HepG2 (cell line): Measurements from ENCODE around the gene TYR.
"Not testable (repeated sequence)": the region's sequence is repeated elsewhere in the genome, so short reads cannot be mapped to it uniquely, and the experiment has no call there.

ENCODE experiments used
- CREB1 ChIP-seq, 2 experiments: fragments of 450-650 bp in 1 of 2; IDR thresholded peaks; 2 replicates each; pipeline ENCODE4 v1.6.1; 2016 to 2017; ENCODE audit warnings: control low read depth in 1 of 2, mild to moderate bottlenecking in 1 of 2, missing compliant biosample characterization in 1 of 2, missing genetic modification characterization in 1 of 2
- FOXP1 ChIP-seq, 2 experiments: fragments of 450-650 bp in 1 of 2; IDR thresholded peaks; 2 replicates each; pipeline ENCODE4 v1.6.1; 2017 to 2018; ENCODE audit warnings: antibody characterized with exemption in 1 of 2
- NFYB ChIP-seq: sonication (generic); formaldehyde crosslinking; IDR thresholded peaks from 2 replicates; pipeline ENCODE4 v1.4.0; 2020; ENCODE audit warnings: missing genetic modification reagents
- TCF7L2 ChIP-seq: IDR thresholded peaks from 2 replicates; pipeline ENCODE4 v1.6.1; 2011; ENCODE audit warnings: mild to moderate bottlenecking, low read depth, low read length, moderate library complexity
- ZFP36 ChIP-seq: fragments of 150-350 bp; IDR thresholded peaks from 2 replicates; pipeline ENCODE4 v1.6.1; 2018; ENCODE audit warnings: borderline replicate concordance, low read length, low read depth; ENCODE audit not compliant: partially characterized antibody
- ZNF235 ChIP-seq: sonication (generic); formaldehyde crosslinking; IDR thresholded peaks from 2 replicates; pipeline ENCODE4 v1.8.1; 2023; ENCODE audit warnings: mild to moderate bottlenecking, missing genetic modification reagents, borderline replicate concordance
- ZNF282 ChIP-seq: fragments of 450-650 bp; IDR thresholded peaks from 2 replicates; pipeline ENCODE4 v1.6.1; 2018; ENCODE audit not compliant: partially characterized antibody
- ZNF564 ChIP-seq: sonication (generic); formaldehyde crosslinking; IDR thresholded peaks from 2 replicates; pipeline ENCODE4 v1.8.1; 2023; ENCODE audit warnings: mild to moderate bottlenecking, missing genetic modification reagents

- TF ChIP-seq FOXP1 (IDR thresholded peaks at IDR 0.05); FOXP1 (CRISPR knock-in tag; IDR thresholded peaks at IDR 0.05); ZFP36; NFYB (CRISPR knock-in tag); CREB1 (IDR thresholded peaks at IDR 0.05); CREB1 (CRISPR knock-in tag; IDR thresholded peaks at IDR 0.05); ZNF235 (CRISPR knock-in tag); TCF7L2; ZNF282; ZNF564 (CRISPR knock-in tag): not testable (repeated sequence)
Measured at GRCh38 chr11:89342880-89343572, 165.4 kb downstream of the TYR start.
